Hepatocyte (in vitro differentiated cells): Measurements from ENCODE around the gene BLM. TPM values are rescaled to one million over a fixed set of nuclear protein-coding genes. Genes with fewer than 3 reads are reported as not detected.

ENCODE experiments used
- DNase-seq: peaks from one replicate; pipeline ENCODE4 v3.0.0-alpha.2; 2016; ENCODE audit warnings: low spot score
- H2AFZ ChIP-seq: fragments of 200-600 bp; sonication (generic); 2 replicates; pipeline ENCODE4 v1.6.0; 2016; ENCODE audit warnings: antibody characterized with exemption, mild to moderate bottlenecking
- H3K27ac ChIP-seq: fragments of 200-600 bp; sonication (generic); 2 replicates; pipeline ENCODE4 v1.5.1; 2016; ENCODE audit warnings: mild to moderate bottlenecking
- H3K27me3 ChIP-seq: fragments of 200-600 bp; sonication (generic); 2 replicates; pipeline ENCODE4 v1.6.1; 2016
- H3K36me3 ChIP-seq: fragments of 200-600 bp; sonication (generic); replicated peaks from 2 replicates; pipeline ENCODE4 v1.5.1; 2016; ENCODE audit warnings: low read depth; ENCODE audit not compliant: insufficient read depth
- H3K4me1 ChIP-seq: fragments of 200-600 bp; sonication (generic); 2 replicates; pipeline ENCODE4 v1.5.1; 2016; ENCODE audit warnings: mild to moderate bottlenecking, moderate library complexity; ENCODE audit not compliant: insufficient read depth
- H3K4me2 ChIP-seq: fragments of 200-600 bp; sonication (generic); 2 replicates; pipeline ENCODE4 v1.6.0; 2016
- H3K4me3 ChIP-seq: fragments of 200-600 bp; sonication (generic); 2 replicates; pipeline ENCODE4 v1.5.1; 2016; ENCODE audit warnings: mild to moderate bottlenecking
- H3K79me2 ChIP-seq: fragments of 200-600 bp; sonication (generic); 2 replicates; pipeline ENCODE4 v1.6.0; 2017; ENCODE audit warnings: mild to moderate bottlenecking
- H3K9me2 ChIP-seq: fragments of 200-600 bp; sonication (generic); replicated peaks from 2 replicates; pipeline ENCODE4 v1.6.0; 2017; ENCODE audit warnings: mild to moderate bottlenecking; ENCODE audit not compliant: insufficient read depth
- H3K9me3 ChIP-seq: fragments of 200-600 bp; sonication (generic); 2 replicates; pipeline ENCODE4 v1.5.1; 2016; ENCODE audit warnings: low read depth, mild to moderate bottlenecking
- H4K20me1 ChIP-seq: fragments of 200-600 bp; sonication (generic); 2 replicates; pipeline ENCODE4 v1.6.0; 2016; ENCODE audit warnings: mild to moderate bottlenecking; ENCODE audit not compliant: insufficient read depth, poor library complexity, severe bottlenecking
- CTCF ChIP-seq: fragments of 200-600 bp; sonication (generic); IDR thresholded peaks from 2 replicates; pipeline ENCODE4 v1.5.1; 2016; ENCODE audit warnings: antibody characterized with exemption, mild to moderate bottlenecking; ENCODE audit not compliant: poor library complexity
- EZH2 ChIP-seq: fragments of 200-600 bp; sonication (generic); IDR thresholded peaks from 2 replicates; pipeline ENCODE4 v1.6.1; 2016; ENCODE audit warnings: antibody characterized with exemption, mild to moderate bottlenecking, borderline replicate concordance
- EZH2phosphoT487 ChIP-seq: fragments of 200-600 bp; sonication (generic); IDR thresholded peaks from one replicate; pipeline ENCODE4 v1.6.1; 2018; ENCODE audit warnings: antibody characterized with exemption, mild to moderate bottlenecking, low read depth, moderate library complexity; ENCODE audit not compliant: unreplicated experiment, severe bottlenecking
- WGBS: methylation state at CpG from one replicate; pipeline ENCODE4 v1.1.6; 2016; ENCODE audit warnings: low lambda C conversion rate; ENCODE audit errors: missing lambda C conversion rate; 5-methylcytosine and 5-hydroxymethylcytosine counted together
- polyA plus RNA-seq: library from polyadenylated mRNA; unstranded; fragments of >200 nt; fragmentation: Nextera tagmentation; extraction: Ambion mirVana; gene quantifications from 2 replicates; pipeline ENCODE4 v1.2.1, GENCODE V29; 2016
- total RNA-seq: library from RNA; depleted of rRNA; stranded (reverse); fragments of >200 nt; gene quantifications from 2 replicates; pipeline ENCODE4 v1.2.3, GENCODE V29; 2014

The BLM gene
- total and polyA plus RNA-seq, 2 experiments from 2014 or later, result 1.7 to 3.5 TPM

GRCh38 chr15:90819850-90820249 lies 102.7 kb downstream of the BLM start:
- no peak for DNase-seq
- Histone ChIP-seq H3K27ac (no peak overlapping the region), H3K4me3 (no peak overlapping the region), H3K4me2 (no peak overlapping the region), H3K9me3 (no peaks in the 10 kb centered on the region), H2AFZ (no peak overlapping the region), H3K9me2 (no peaks in the 10 kb centered on the region), H4K20me1 (no peaks in the 10 kb centered on the region), H3K79me2 (no peaks in the 10 kb centered on the region), H3K36me3 (no peaks in the 10 kb centered on the region), H3K4me1 (peaks cover 4% of the 10 kb centered on the region), H3K27me3 (no peaks in the 10 kb centered on the region)
- TF ChIP-seq EZH2phosphoT487, result no peak
- no peak for TF ChIP-seq CTCF
- TF ChIP-seq EZH2, result no peak
- WGBS, result 90% methylated on average over 12 of the region's 12 CpGs

- H3K4me3 ChIP-seq, result no peak overlapping the region
- no peak overlapping the region for H2AFZ ChIP-seq
- H4K20me1 ChIP-seq, result no peaks in the 10 kb centered on the region
- H3K4me1 ChIP-seq, result peaks cover 4% of the 10 kb centered on the region
- 96% methylated on average over 7 of the region's 7 CpGs for WGBS
- H3K9me2 ChIP-seq, result no peaks in the 10 kb centered on the region
- no peak for DNase-seq
- no peaks in the 10 kb centered on the region for H3K27me3 ChIP-seq
- H3K36me3 ChIP-seq, result no peaks in the 10 kb centered on the region
- H3K9me3 ChIP-seq, result no peaks in the 10 kb centered on the region
- no peak overlapping the region for H3K4me2 ChIP-seq
- H3K79me2 ChIP-seq, result no peaks in the 10 kb centered on the region
- no peak for TF ChIP-seq EZH2
- no peak for TF ChIP-seq EZH2phosphoT487
- no peak for TF ChIP-seq CTCF
- no peak overlapping the region for H3K27ac ChIP-seq
These were observed 103.3 kb downstream of the BLM start for GRCh38 chr15:90820481-90820880.

GRCh38 chr15:90822204-90822955 lies 105.2 kb downstream of the BLM start:
- no peak for TF ChIP-seq EZH2
- TF ChIP-seq CTCF, result no peak
- H3K4me2 ChIP-seq, result no peak overlapping the region
- no peak for DNase-seq
- H4K20me1 ChIP-seq, result no peaks in the 10 kb centered on the region
- WGBS, result 88% methylated on average over 8 of the region's 8 CpGs
- H3K9me2 ChIP-seq, result no peaks in the 10 kb centered on the region
- H3K79me2 ChIP-seq, result no peaks in the 10 kb centered on the region
- peaks cover 4% of the 10 kb centered on the region for H3K4me1 ChIP-seq
- H3K27ac ChIP-seq, result no peak overlapping the region
- H3K9me3 ChIP-seq, result no peaks in the 10 kb centered on the region
- H3K4me3 ChIP-seq, result no peak overlapping the region
- no peaks in the 10 kb centered on the region for H3K36me3 ChIP-seq
- no peak overlapping the region for H2AFZ ChIP-seq
- no peaks in the 10 kb centered on the region for H3K27me3 ChIP-seq
